Left ventricle myocardium inferior (tissue), 1 donor: ENCODE measurements around the gene PHLDA2. TPM values are rescaled to one million over a fixed set of nuclear protein-coding genes. Genes with fewer than 3 reads are reported as not detected.

Source experiments
- DNase-seq: peaks from one replicate; pipeline ENCODE4 v3.0.0-alpha.2; 2020
- H3K27ac ChIP-seq: fragments of 200-600 bp; replicated peaks from 2 replicates; pipeline ENCODE4 v1.8.0; 2021
- H3K27me3 ChIP-seq: fragments of 200-600 bp; 2 replicates; pipeline ENCODE4 v1.8.0; 2021; ENCODE audit warnings: low read depth
- H3K36me3 ChIP-seq: fragments of 200-600 bp; 2 replicates; pipeline ENCODE4 v1.8.0; 2021
- H3K4me1 ChIP-seq: fragments of 200-600 bp; 2 replicates; pipeline ENCODE4 v1.8.0; 2021
- H3K4me3 ChIP-seq: fragments of 200-600 bp; 2 replicates; pipeline ENCODE4 v1.8.0; 2021; ENCODE audit warnings: mild to moderate bottlenecking, moderate library complexity
- H3K9me3 ChIP-seq: fragments of 200-600 bp; replicated peaks from 2 replicates; pipeline ENCODE4 v1.8.0; 2021
- intact Hi-C: fragments of 100-400 bp; cut with micrococcal nuclease; formaldehyde crosslinking; loops from one replicate; pipeline ENCODE4 v1.11.0; 2022
- total RNA-seq: library from RNA; stranded (reverse); fragmentation: NEBNext Ultra II Directional; extraction: Animal tissue kit (Norgen Biotek cat#: 25700); gene quantifications from one replicate; pipeline ENCODE4 v1.2.1, GENCODE V29; 2021
- TF ChIP-seq, protein P1 (sequence below): fragments of 200-600 bp; IDR thresholded peaks from 2 replicates; pipeline ENCODE4 v1.8.0; 2021; ENCODE audit warnings: antibody characterized with exemption, mild to moderate bottlenecking, borderline replicate concordance
- donor health status: DM: no; HTN: yes; CAD: no; lungs with severe emphysema.

Gene PHLDA2
- total RNA-seq, 1 donor from 2014 or later = not detected

DNA sequence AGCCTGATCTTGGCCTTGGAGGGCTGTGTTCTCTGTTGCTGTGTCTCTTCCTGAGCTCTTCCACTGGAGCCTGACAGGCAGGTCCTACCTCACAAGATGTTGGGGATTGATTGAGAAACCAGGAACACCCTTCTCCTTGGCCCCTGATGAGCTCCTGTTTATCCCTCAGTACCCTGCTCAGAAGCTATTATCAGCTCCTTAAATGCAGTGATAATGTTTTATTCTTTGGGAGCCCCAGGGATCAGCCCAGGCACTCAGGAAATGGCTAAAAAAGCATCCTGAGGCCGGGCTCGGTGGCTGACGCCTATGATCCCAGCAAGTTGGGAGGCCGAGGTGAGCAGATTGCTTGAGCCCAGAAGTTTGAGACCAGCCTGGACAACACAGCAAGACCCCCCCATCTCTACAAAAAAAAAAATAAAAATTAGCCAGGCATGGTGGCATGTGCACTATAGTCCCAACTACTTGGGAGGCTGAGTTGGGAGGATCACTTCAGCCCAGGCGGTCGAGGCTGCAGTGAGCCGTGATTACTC is 4.9 kb upstream of the PHLDA2 start:
- intact Hi-C loops = no loop called here

DNA sequence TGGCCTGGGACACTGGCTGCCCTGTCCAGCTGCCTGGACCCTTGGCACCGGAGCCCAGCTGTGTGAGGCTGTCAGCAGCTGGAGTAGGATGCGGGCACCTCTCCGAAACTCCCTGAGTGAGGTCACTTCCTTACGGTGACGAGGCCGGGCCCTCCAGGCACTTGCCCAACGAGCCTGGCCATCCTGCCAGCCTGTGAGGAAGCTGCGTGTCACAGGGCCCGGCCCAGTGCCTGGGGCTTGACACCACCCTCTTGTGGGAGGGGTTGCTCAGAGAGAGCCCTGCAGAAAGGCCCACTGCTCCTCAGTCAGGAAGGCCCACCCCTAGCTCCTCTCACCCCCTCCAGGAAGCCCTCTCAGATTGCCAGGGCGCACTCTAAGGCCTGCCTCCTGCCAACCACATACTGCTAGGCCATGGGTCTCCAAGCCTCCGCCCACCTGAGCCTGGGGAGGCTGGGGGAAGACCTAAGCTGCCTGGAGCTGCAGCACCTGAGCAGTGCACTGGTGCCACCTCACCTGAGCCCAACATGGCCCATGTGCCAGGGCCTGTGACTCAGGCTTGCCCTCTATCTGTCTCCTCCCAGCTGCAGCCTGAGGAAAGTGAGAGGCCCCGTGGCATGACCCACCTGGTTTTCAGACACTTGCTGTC is 4.3 kb upstream of the PHLDA2 start:
- Histone ChIP-seq H3K4me3 (no peak overlapping the region), H3K4me1 (peaks cover 23% of the 10 kb centered on the region), H3K27me3 (peaks cover 40% of the 10 kb centered on the region), H3K27ac (no peak overlapping the region), H3K36me3 (no peaks in the 10 kb centered on the region), H3K9me3 (peaks cover 9% of the 10 kb centered on the region)
- intact Hi-C loops = no loop called here
- DNase-seq = peak; percentile 62
- TF ChIP-seq, protein P1, sequence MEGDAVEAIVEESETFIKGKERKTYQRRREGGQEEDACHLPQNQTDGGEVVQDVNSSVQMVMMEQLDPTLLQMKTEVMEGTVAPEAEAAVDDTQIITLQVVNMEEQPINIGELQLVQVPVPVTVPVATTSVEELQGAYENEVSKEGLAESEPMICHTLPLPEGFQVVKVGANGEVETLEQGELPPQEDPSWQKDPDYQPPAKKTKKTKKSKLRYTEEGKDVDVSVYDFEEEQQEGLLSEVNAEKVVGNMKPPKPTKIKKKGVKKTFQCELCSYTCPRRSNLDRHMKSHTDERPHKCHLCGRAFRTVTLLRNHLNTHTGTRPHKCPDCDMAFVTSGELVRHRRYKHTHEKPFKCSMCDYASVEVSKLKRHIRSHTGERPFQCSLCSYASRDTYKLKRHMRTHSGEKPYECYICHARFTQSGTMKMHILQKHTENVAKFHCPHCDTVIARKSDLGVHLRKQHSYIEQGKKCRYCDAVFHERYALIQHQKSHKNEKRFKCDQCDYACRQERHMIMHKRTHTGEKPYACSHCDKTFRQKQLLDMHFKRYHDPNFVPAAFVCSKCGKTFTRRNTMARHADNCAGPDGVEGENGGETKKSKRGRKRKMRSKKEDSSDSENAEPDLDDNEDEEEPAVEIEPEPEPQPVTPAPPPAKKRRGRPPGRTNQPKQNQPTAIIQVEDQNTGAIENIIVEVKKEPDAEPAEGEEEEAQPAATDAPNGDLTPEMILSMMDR = no peak

More for the DNA sequence above, 4.9 kb upstream of the PHLDA2 start:
- Histone ChIP-seq H3K27ac (no peak overlapping the region), H3K4me3 (no peak overlapping the region), H3K4me1 (peaks cover 17% of the 10 kb centered on the region), H3K36me3 (no peaks in the 10 kb centered on the region), H3K9me3 (peaks cover 15% of the 10 kb centered on the region), H3K27me3 (peaks cover 34% of the 10 kb centered on the region)
- no peak for DNase-seq
- TF ChIP-seq, protein P1 = no peak

- TF ChIP-seq, protein P1 = no peak
- no peak overlapping the region for H3K27ac ChIP-seq
- H3K36me3 ChIP-seq = no peaks in the 10 kb centered on the region
- DNase-seq = no peak
- peaks cover 47% of the 10 kb centered on the region for H3K27me3 ChIP-seq
- intact Hi-C loops = no loop called here
- peaks cover 29% of the 10 kb centered on the region for H3K4me1 ChIP-seq
- no peak overlapping the region for H3K4me3 ChIP-seq
- peaks cover 8% of the 10 kb centered on the region for H3K9me3 ChIP-seq
Observed at GRCh38 chr11:2932850-2933251, 3.6 kb upstream of the PHLDA2 start.

GRCh38 chr11:2931771-2932738 is 2.8 kb upstream of the PHLDA2 start:
- intact Hi-C loops = no loop called here
- DNase-seq = no peak
- Histone ChIP-seq H3K4me3 (no peak overlapping the region), H3K27me3 (peaks cover 55% of the 10 kb centered on the region), H3K9me3 (peaks cover 1% of the 10 kb centered on the region), H3K4me1 (peaks cover 30% of the 10 kb centered on the region), H3K36me3 (no peaks in the 10 kb centered on the region), H3K27ac (no peak overlapping the region)
- TF ChIP-seq, protein P1 = no peak

DNA sequence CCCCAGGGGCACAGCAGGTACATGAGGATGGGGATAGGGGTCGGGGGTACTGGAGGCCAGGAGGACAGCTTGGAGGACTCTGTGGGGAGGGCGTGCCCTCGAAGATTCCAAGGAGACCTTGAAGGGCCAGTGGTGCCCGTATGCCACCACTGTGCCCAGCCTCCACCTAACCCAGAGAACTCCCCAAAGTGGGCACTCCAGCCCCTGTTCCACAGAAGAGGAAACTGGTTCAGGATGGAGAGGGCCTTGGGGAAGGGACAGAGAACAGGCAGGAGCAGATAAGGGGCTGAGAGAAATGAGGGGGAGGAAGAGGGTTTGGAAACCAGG is 2.2 kb upstream of the PHLDA2 start:
- peaks cover 61% of the 10 kb centered on the region for H3K27me3 ChIP-seq
- intact Hi-C loops = no loop called here

More for the DNA sequence above, 2.2 kb upstream of the PHLDA2 start:
- DNase-seq = no peak
- Histone ChIP-seq H3K36me3 (no peaks in the 10 kb centered on the region), H3K4me1 (peaks cover 30% of the 10 kb centered on the region), H3K4me3 (no peak overlapping the region), H3K27ac (no peak overlapping the region), H3K9me3 (no peaks in the 10 kb centered on the region)
- TF ChIP-seq, protein P1 = no peak
